Pons (tissue), 1 donor: ENCODE results near the gene ERN1.

ENCODE experiments used
- DNase-seq: peaks from one replicate; pipeline ENCODE4 v3.0.0-alpha.2; 2016; ENCODE audit warnings: low spot score

The ERN1 gene

GRCh38 chr17:64109400-64109799 lies 20.5 kb downstream of the ERN1 start:
- DNase-seq = no peak

- DNase-seq = no peak
Observed at GRCh38 chr17:64107500-64108236, 22.3 kb downstream of the ERN1 start.

- no peak for DNase-seq
Observed at GRCh38 chr17:64106918-64107317, 23.0 kb downstream of the ERN1 start.

- no peak for DNase-seq
Observed at GRCh38 chr17:64103391-64104364, 26.3 kb downstream of the ERN1 start.

GRCh38 chr17:64102627-64103390 lies 27.1 kb downstream of the ERN1 start:
- DNase-seq = no peak

GRCh38 chr17:64099543-64099942 lies 30.4 kb downstream of the ERN1 start:
- no peak for DNase-seq

- no peak for DNase-seq
Observed at GRCh38 chr17:64097196-64097936, 32.6 kb downstream of the ERN1 start.

- no peak for DNase-seq
Observed at GRCh38 chr17:64096037-64096436, 33.9 kb downstream of the ERN1 start.

- no peak for DNase-seq
Observed at GRCh38 chr17:64095144-64095882, 34.6 kb downstream of the ERN1 start.

GRCh38 chr17:64094412-64094811 lies 35.5 kb downstream of the ERN1 start:
- DNase-seq = no peak

- DNase-seq = no peak
Observed at GRCh38 chr17:64092952-64093451, 36.9 kb downstream of the ERN1 start.

- DNase-seq = no peak
Observed at GRCh38 chr17:64092113-64092512, 37.8 kb downstream of the ERN1 start.

GRCh38 chr17:64091571-64091970 lies 38.4 kb downstream of the ERN1 start:
- no peak for DNase-seq

- no peak for DNase-seq
Observed at GRCh38 chr17:64091116-64091515, 38.8 kb downstream of the ERN1 start.

- DNase-seq = no peak
Observed at GRCh38 chr17:64090144-64090543, 39.8 kb downstream of the ERN1 start.

GRCh38 chr17:64087252-64088005 lies 42.5 kb downstream of the ERN1 start:
- no peak for DNase-seq

- no peak for DNase-seq
Observed at GRCh38 chr17:64085650-64086005, 44.3 kb downstream of the ERN1 start.

- DNase-seq = no peak
Observed at GRCh38 chr17:64084940-64085649, 44.8 kb downstream of the ERN1 start.
